ENCODE results near the gene SH3PXD2A. TPM values are rescaled to one million over a fixed set of nuclear protein-coding genes. Genes with fewer than 3 reads are reported as not detected.

Gene SH3PXD2A
- total RNA-seq, 2 donors from 2014 or later = 14.6 to 18.2 TPM

DNA sequence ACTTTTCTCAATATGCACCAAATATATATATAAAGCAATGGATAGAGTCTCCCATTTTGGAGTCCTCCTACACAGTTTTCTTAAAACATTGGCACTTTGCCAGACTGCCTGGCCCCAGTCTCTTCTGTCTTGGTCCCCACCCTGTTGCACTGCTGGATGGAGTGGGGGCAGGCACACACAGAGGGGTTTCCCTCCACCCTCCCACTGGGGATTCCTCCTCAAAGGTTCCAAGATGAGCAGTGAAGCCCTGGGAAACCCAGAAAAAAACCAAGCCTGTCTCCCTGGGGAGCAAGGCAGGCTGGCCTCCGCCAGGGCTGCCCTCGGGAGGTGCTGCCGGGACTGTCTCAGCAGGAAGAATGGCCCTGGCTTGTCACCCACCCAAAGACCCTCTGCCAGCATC, 68.0 kb downstream of the SH3PXD2A start:
- Histone ChIP-seq H3K4me1 (peaks cover 0 to 36% of the 10 kb centered on the region in 2 donors), H3K27ac (no peak overlapping the region), H3K36me3 (no peaks in the 10 kb centered on the region), H3K27me3 (no peaks in the 10 kb centered on the region), H3K4me3 (no peak overlapping the region), H3K9me3 (no peaks in the 10 kb centered on the region)
- TF ChIP-seq, protein P1, sequence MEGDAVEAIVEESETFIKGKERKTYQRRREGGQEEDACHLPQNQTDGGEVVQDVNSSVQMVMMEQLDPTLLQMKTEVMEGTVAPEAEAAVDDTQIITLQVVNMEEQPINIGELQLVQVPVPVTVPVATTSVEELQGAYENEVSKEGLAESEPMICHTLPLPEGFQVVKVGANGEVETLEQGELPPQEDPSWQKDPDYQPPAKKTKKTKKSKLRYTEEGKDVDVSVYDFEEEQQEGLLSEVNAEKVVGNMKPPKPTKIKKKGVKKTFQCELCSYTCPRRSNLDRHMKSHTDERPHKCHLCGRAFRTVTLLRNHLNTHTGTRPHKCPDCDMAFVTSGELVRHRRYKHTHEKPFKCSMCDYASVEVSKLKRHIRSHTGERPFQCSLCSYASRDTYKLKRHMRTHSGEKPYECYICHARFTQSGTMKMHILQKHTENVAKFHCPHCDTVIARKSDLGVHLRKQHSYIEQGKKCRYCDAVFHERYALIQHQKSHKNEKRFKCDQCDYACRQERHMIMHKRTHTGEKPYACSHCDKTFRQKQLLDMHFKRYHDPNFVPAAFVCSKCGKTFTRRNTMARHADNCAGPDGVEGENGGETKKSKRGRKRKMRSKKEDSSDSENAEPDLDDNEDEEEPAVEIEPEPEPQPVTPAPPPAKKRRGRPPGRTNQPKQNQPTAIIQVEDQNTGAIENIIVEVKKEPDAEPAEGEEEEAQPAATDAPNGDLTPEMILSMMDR (IDR thresholded peaks at IDR 0.05) = no peak
- DNase-seq (ENCODE audit: low spot score) = no peak

DNA sequence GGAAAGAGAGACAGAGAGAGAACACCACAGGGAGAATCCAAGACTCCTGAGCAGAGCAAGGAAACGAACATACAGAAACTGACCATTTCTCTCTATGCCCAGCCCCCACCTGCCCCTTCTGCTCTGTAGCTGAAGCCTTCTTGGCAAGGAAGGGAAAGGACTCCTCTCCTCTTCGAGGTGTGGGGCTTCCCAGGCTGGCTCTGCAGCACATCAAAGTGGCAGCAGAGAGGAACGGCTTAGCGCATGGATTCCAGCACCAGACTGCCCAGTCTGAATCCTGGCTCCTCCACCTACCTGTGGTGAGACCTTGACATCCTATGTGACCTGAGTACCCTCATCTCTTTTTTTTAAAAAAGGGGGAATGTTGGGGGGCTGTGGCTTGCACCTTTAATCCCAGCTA, 69.4 kb downstream of the SH3PXD2A start:
- Histone ChIP-seq H3K4me1 (peaks cover 0 to 32% of the 10 kb centered on the region in 2 donors), H3K9me3 (no peaks in the 10 kb centered on the region), H3K27ac (no peak overlapping the region), H3K4me3 (no peak overlapping the region), H3K27me3 (no peaks in the 10 kb centered on the region), H3K36me3 (no peaks in the 10 kb centered on the region)
- DNase-seq (ENCODE audit: low spot score) = no peak
- TF ChIP-seq, protein P1 (IDR thresholded peaks at IDR 0.05) = no peak

DNA sequence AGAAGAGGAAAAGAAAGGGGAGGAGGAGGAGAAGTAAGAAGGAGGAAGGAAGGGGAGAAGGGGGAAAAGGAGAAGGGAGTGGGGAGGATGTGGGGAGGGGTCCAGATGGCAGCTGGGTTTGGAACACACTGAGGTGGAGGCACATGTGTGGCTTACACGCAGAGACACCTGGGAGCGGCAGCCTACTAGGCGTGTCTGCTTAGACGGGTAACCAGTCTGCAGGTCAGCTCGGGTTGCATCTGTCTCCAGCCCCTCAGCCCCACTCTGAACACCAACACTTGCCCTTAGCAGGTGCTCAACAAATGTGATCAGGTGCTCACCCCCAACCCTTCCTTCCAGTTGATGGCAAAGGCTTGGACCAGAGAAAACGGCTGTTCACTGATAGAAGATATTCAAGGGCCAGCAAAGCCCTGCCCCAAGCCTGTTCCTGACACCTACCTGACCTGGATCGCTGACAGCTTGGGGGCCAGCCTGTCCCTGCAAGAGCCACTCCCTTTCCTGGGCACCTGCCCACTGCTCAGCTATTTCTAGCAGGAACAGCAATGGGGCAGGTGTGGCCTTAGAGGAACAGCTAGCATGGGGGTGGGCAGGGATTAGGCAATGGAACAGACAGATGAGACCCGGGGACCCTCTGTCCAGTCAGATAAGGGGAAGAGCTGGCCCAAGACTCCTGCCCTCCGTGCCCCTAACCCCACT, 70.5 kb downstream of the SH3PXD2A start:
- peaks cover 0 to 37% of the 10 kb centered on the region in 2 donors for H3K4me1 ChIP-seq
- no peak for DNase-seq (ENCODE audit: low spot score)

DNA sequence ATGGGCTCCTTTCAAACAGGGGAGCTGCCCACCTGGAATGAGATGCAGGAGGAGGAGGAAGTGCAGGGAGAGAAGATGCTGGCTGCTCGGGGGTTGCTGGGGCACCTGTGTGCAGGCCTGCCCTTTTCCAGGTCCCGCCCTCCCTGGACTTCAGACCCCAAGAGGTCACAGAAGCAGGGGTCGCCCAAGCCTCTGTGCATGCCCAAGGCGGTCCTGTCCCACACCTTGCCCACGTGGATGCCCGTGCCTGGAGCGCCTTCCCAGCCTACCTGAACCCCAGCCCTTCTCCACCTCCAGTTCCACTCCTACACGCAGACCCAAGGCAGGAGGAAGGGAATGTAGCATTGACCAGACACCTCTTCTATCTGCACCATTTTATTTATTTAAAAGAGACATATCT, 71.3 kb downstream of the SH3PXD2A start:
- TF ChIP-seq, protein P1 (IDR thresholded peaks at IDR 0.05) = no peak
- DNase-seq (ENCODE audit: low spot score) = no peak
- no peak overlapping the region for H3K4me3 ChIP-seq
- H3K27ac ChIP-seq = no peak overlapping the region
- no peaks in the 10 kb centered on the region for H3K36me3 ChIP-seq
- H3K4me1 ChIP-seq = peaks cover 0 to 37% of the 10 kb centered on the region in 2 donors
- H3K9me3 ChIP-seq = no peaks in the 10 kb centered on the region
- H3K27me3 ChIP-seq = no peaks in the 10 kb centered on the region

More for the DNA sequence above, 70.5 kb downstream of the SH3PXD2A start:
- Histone ChIP-seq H3K27ac (no peak overlapping the region), H3K36me3 (no peaks in the 10 kb centered on the region), H3K9me3 (no peaks in the 10 kb centered on the region), H3K27me3 (no peaks in the 10 kb centered on the region), H3K4me3 (no peak overlapping the region)
- TF ChIP-seq, protein P1 (IDR thresholded peaks at IDR 0.05) = no peak

DNA sequence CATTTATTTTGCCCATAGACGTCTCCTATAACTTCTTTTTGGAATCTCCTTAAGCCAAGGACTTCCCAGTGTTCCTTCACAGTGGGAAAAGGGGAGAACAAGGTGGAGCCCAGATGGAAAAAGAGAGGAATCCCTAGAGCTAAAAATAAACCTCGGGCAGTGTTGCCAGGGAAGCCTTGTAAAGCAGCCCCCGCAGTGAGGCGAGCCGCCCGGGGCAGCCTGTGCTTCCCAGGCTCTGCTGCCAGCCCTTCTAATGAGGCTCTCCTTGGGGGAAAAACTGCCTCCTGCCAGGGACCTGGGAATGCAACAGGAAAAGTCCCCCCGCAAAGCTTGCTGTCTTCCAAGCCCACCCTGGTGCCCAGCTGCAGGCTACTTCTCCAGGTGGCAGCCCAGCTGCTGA, 71.7 kb downstream of the SH3PXD2A start:
- DNase-seq (ENCODE audit: low spot score) = no peak
- no peaks in the 10 kb centered on the region for H3K36me3 ChIP-seq
- H3K27ac ChIP-seq = no peak overlapping the region
- H3K4me1 ChIP-seq = peaks cover 0 to 40% of the 10 kb centered on the region in 2 donors
- H3K9me3 ChIP-seq = no peaks in the 10 kb centered on the region
- TF ChIP-seq, protein P1 (IDR thresholded peaks at IDR 0.05) = no peak
- no peaks in the 10 kb centered on the region for H3K27me3 ChIP-seq
- H3K4me3 ChIP-seq = no peak overlapping the region

Measured in right atrium auricular region (tissue), 2 donors.